NCI-H226 (cell line): ENCODE results near the gene FAM117A.
A peak's percentile ranks its signal among the peaks of the same experiment; 100 is the strongest.

ENCODE experiments used
- DNase-seq: peaks from one replicate; pipeline ENCODE4 v3.0.0-alpha.2; 2015

FAM117A gene

GRCh38 chr17:49762151-49762941 is 1.6 kb downstream of the FAM117A start:
- DNase-seq: no peak

DNA sequence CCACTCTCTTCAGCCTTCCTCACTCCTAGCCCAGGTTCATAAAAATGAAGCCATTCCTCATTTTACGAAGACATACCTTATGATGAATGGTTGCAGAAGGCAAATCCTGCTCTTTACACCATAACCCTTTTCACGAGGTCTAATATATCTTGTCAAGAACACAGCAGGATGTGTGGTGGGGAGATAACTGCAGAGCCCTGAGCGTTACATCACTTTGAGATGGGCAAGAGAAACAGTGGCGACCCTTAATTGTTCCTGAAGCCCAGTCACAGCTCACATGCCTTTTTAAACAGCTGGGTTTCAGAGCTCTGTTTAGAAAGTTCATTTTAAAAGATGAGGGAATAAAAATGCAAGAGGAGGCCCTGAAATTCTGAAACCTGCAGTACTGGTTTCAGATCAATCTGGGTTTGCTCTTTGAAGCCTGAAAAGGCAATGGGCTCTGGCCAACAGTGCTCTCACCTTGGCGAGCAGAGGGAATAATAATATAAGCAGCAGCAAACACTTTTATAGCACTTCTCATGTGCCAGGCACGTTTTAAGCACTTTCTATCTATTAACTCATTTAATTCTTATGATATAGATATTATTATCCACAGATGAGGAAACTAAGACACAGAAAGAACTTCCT is 2.9 kb downstream of the FAM117A start:
- DNase-seq: no peak

DNA sequence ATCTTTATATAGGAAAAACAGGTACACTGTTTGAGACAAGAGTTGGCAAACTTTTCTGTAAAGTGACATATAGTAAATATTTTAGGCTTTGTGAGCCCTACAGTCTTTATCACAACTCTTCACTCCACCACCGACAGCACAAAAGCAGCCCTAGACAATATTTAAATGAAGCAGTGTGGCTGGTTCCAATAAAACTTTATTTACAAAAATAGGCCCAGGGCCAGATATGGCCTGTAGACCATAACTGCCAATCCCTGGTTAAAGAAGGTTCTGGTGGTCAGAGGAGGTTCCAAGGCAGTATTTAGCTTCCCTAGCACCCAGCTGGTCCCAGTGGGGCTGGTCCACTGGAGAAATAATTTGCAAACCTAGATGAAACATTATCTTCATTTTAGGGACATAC is 3.6 kb downstream of the FAM117A start:
- no peak for DNase-seq

DNA sequence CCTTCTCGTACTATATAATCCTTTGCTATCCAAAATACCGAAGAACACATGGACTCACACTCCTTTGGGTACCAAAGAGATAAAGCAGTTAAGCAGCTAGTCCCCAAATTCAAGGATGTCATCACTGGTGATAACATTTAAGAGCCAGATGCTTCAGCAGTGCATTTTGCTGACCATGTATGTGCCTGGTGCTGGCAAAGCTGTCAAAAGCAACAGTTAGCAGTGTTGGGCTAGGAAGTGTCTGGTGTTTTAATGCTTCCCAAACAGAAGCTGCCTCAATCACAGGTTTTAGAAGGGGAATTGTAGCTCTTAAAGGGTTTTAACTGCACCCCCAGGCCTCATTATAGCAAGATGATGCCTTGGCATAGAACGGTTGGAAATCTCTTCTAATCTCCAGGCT is 4.7 kb downstream of the FAM117A start:
- no peak for DNase-seq

GRCh38 chr17:49758464-49759010 is 5.4 kb downstream of the FAM117A start:
- DNase-seq: peak; percentile 49

DNA sequence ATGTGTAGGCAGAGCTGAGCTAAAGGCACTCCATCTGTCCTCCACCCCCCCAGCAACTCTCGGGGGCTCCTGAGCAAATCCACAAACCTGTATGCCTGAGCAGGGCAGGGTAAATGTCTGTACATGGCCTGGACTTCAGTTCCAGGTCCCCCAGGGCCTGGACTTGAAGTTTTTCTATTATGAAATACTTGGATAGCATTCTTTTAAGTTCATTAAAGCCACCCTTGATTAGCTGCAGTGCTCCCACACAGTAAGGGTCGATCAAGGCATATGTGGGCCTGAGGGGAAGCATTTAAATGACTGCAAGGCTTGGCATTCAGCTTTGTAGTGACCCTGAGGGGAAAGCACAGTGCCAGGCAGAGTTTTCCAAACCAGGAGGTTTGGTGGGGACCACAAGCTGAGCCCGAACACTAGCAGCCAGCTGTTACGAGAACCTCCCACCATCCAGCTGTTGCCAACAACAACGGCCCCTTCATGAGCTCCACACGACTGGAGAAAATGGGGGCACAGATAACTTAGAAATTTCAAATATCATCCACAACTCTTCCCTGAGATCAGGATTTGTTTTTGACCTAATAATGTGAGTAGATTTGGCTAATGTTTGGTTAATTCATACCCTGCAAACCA is 6.7 kb downstream of the FAM117A start:
- DNase-seq: no peak

DNA sequence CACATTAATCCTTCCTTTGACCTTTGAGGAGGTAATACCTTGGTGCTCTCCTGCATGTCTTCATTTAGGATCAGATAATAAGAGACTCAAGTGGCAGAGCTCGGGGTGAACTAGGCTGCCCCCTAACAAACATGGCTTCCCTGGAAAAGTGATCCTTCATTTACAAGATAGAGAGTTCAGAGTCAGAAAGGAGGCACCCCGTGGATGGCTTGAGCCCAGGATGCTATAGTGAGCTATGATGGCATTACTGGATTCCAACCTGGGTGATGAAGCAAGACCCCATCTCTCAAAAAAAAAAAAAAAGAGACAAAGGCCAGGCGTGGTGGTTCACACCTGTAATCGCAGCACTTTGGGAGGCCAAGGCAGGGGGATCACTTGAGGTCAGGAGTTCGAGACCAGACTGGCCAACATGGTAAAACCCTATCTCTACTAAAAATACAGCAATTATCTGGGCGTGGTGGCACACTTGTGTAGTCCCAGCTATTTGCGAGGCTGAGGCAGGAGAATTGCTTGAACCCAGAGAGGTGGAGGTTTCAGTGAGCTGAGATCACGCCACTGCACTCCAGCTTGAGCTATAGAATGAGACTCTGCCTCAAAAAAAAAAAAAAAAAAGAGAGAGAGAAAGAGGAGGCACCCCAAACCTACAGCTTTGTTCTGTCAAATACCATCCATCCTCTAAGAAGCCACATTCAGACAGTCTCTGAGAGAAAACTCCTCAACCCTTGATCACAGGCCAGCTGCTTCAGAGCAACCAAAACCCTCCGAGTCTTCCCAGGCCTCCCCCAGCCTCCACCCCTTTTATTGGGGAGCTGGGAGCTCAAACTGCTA is 7.4 kb downstream of the FAM117A start:
- no peak for DNase-seq

DNA sequence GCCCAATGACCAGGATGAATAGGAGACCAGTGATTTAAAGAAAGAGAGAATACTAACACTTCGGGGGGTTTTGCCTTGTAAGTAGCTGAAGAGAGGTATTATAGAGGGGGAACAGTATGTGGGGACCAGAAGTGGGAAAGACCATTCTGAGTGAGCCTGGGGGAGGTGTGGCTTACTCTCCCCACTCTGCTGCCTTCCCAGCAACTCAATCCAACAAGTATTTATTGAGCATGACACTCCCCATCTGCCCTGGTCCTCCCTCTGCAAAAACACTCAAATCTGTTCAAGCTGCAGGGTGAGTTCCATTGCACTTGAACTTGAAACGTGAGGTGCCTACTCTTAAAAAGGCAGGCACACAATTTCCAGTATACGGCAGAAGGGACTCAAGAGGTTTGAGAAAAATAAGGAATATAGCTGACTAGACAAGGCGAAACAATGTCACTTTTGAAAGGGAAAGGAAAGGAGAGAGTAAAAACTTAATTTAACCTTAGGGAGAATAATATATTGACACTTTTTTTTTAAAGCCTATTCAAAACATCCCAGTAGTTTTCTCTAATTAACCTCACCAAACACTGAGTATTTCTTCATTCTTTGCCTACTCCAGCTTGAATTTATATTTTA is 8.2 kb downstream of the FAM117A start:
- DNase-seq: no peak

GRCh38 chr17:49753959-49754391 is 10.0 kb downstream of the FAM117A start:
- no peak for DNase-seq

GRCh38 chr17:49752508-49752907 is 11.4 kb downstream of the FAM117A start:
- DNase-seq: no peak

- no peak for DNase-seq
Observed at GRCh38 chr17:49749730-49750129, 14.2 kb downstream of the FAM117A start.

DNA sequence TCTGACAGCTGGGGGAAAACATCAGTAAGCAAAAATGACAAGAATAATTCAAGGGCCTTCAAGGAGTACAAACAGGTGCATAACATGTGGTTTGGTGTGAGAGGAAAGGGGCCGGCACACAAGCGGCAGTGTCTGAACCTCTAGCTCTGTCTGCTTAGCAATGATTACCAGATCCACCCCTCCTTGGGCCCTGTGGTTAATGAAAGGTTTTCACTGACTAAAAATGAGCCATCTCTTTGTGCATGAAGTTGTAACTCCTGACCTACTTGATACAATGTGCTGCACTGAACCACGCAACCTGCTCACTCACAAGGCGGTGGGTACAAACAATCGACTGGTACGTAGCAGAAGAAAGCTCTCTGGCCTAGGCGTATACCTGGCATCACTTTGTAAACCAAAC is 15.1 kb downstream of the FAM117A start:
- no peak for DNase-seq

- DNase-seq: no peak
Observed at GRCh38 chr17:49748223-49748622, 15.7 kb downstream of the FAM117A start.

DNA sequence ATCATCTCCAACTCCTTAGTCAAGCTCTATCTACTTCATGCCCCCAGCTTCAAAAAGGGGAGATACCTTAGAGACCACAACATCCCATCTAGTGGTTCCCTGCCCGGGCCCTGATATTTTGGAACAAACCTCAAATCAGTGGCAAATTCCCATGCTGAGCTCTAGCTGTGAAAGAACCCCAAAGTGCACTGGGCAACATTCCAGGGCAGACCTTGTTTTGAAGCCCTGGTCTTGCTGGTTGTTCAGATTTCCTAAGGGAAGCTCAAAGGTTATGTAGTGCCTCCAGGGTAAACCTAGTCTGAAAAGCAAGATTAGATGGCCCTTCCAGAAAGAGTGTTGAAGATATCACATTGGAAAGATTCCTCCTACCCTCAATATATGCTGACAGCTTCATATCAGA is 16.3 kb downstream of the FAM117A start:
- DNase-seq: no peak

DNA sequence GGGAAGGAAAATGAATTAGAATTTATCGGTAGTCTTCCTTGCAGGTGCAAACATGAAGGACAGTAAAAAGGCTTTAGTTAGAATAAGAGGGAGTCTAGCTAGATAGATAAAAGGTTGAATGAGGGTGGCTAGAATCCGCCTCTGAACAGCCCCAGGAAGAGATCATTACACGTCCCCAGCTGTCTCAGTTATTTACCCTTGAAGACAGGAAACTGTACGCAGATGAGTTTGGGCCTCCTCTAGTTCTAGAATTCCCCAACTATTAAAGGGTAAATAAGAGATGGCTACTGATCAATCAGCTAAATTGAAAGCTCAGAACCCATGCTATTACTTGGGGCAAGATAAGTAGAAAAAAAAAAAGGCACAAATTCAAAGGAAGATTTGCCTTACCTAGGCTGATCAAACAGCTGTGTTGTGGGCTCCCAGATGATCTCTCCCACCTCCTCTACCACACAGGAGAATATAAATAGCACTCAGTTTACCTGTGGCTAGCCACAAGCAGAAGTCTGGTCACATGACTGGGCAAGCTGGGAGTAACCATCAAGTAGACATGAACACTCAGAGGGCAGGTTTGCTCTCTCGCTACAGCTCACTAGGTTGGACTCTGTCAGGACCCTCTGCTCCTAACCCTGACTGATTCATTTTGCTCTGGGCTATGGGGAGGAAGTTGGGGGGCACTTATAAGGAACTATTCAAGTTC is 17.0 kb downstream of the FAM117A start:
- no peak for DNase-seq

- no peak for DNase-seq
Observed at GRCh38 chr17:49745175-49746139, 18.5 kb downstream of the FAM117A start.

DNA sequence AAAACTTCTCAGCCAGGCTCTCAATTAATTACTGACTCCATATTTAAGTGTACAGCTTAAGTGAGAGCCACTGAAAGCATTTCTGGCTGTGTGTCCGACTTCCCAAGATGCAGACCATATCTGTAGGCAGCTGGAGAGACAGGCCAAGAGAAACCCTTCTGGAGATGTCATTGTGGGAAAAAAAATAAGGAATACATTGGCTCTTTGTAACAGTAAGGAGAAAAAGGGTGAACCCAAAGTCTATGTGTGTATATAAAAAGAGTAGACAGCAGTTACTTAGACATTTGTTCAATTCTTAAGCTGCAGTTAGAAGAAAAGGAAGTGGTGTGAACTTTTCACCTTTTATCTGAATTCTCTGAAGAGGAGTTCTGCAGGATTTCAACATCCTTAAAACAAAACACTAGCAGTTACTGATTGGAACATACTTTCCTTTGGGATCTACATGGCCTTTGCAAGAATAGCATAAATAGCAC is 21.7 kb downstream of the FAM117A start:
- DNase-seq: peak; percentile 67

GRCh38 chr17:49741692-49742076 is 22.2 kb downstream of the FAM117A start:
- no peak for DNase-seq

DNA sequence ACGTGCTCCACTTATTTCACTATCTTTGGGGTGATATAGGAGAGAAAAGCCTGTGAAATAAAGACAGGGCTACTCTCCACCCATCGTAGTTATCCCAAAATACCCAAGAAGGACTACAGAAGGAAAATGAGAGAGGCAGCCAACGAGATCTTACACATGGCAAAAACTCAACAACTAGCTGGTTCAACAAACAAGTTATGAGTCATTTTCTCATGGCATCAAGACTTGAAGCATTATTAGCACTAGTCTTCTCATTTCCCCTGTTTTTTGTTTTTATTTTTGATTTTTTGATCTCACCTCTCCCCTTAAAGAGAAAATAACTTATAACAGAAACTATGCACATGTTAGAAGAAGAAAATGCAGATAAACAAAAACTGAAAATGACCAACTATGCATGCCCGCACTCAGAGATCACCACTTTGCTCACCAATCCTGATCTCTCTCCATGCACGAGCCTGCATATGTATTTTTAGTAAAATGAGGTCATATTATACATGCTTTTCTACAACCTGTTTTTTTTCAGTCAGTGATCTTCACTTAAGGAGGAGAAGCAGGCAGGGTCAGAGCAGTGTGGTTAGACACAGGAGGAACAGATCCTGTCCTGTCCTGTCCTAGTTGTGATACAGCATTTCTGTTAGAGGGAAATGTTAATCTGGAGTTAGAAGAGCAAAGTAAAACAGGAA is 22.8 kb downstream of the FAM117A start:
- no peak for DNase-seq
